ENCODE measurements around the gene ERGIC1. TPM values are rescaled to one million over a fixed set of nuclear protein-coding genes. Genes with fewer than 3 reads are reported as not detected.
A peak's percentile ranks its signal among the peaks of the same experiment; 100 is the strongest.
"Not testable (repeated sequence)": the region's sequence is repeated elsewhere in the genome, so short reads cannot be mapped to it uniquely, and the experiment has no call there.

The ERGIC1 gene
- total RNA-seq, 1 donor: 243 TPM

DNA sequence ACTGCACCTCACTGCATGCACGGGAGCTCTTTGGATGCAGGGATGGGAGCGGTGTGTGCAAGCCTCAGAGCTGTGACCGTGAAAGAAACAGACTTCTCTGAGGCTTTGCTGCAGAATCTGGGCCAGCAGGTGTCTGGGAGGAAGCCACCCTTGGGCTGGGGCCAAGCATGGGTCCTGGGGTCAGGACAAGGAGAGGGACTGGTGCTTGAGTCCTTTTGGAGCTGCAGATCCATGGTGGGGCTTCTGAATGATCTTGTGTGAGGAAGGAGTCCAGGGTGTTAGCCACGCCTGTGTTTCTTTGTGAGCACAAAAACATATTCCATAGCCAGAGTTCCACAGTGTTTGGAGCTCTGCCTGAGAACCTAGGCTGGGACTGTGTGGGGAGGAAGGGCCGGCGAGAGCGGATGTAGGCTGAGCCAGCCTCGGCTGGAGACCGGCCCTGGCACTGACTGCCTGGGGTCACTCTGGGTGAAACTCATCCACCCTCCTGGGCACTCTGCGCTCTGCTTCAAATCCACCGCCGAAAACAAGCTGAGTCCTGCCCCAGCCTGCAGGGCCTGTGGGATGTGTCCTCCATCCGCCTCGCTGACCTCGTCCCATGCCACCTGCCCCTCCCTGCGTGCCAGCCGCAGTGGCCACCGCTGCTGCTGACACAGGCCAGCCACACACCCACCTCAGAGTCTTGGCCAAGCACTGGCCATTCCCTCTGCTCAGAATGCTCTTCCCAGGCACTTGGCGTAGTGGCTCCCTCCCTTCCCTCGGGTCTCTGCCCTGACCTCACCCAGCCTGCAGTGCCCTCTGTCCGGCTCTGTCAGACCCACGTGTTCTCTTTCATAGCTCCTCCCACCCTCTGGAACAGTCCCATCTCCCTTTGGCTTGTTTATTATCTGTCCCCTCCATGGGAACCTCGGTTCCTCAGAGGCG is 26.7 kb downstream of the ERGIC1 start:
- no peak for DNase-seq (ENCODE audit: low read depth in 2 of 3, low spot score in 2 of 3)

DNA sequence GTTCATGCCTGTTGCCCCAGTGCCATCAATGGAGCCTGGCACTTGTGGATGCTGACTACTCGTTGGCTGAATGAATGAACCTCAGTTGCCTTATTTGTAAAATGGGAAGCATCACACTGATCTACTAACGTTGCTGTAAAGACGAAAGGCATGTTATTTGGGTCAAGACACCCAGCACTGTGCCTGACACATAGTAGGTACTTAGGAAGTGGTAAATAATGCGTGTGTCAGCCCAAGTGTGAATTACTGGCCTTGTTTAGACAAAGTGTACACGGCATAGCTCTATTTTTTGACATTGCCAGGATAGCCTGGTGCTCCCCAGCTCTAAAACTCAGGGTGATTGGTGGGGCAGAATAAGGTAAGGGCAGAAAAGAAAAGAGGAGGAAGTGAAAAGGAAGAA is 27.4 kb downstream of the ERGIC1 start:
- no peak for DNase-seq (ENCODE audit: low read depth in 2 of 3, low spot score in 2 of 3)

DNA sequence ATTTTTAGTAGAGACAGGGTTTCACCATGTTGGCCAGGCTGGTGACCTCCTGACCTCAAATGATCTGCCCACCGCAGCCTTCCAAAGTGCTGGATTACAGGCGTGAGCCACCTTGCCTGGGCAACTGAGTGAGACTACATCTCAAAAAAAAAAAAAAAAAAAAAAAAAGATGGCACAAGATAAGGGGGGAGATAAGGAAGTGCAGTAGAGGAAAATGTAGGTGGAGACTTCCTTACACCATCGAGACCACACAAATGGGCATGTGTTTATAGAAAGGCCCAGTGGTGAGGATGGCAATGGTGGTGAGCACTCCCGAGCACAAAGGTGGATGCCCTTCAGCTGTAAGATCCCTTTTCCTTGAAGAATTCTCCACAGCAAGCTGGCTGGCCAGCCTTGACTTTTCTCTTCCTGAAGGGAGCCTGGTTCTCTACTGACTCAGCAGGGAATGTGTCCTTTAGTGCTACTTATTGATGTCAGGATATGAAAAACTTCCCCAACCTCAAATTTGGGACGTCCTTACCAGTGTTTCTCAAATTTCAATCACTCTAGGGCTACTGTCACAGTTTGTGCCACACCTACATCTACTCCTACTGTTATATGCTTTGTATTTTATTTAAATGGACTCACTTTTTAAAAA is 28.2 kb downstream of the ERGIC1 start:
- DNase-seq (ENCODE audit: low read depth in 2 of 3, low spot score in 2 of 3): no peak

DNA sequence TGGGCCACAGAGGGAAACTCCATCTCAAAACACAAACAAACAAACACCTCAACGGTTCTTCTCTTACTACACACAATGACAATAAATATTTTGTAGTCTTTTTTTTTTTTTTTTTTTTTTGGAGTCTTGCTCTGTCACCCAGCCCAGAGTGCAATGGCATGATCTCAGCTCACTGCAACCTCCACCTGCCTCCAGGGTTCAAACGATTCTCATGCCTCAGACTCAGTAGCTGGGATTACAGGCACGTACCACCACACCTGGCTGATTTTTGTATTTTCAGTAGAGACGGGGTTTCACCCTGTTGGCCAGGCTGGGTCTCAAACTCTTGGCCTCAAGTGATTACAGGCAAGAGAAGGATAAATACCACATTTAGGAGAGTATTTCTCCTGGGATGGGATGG is 30.1 kb downstream of the ERGIC1 start:
- DNase-seq (ENCODE audit: low read depth in 2 of 3, low spot score in 2 of 3): not testable (repeated sequence)

DNA sequence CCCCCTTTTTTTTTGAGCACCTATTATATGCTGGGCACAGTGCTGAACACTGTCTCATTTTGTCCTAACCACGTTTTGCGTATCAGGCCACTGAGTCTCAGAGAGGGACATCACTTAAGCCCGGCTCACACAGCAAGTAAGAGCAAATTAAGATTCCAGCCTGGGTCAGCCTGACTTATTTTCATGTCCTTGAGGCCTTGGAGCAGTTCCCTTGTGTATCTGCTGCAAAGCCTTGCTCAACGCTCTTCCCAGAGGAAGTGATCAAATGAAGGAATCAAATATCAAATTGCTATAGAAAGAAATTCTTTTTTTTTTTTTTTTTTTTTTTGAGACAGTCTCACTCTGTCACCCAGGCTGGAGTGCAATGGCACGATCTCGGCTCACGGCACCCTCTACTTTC is 30.7 kb downstream of the ERGIC1 start:
- DNase-seq (ENCODE audit: low read depth in 2 of 3, low spot score in 2 of 3): no peak

DNA sequence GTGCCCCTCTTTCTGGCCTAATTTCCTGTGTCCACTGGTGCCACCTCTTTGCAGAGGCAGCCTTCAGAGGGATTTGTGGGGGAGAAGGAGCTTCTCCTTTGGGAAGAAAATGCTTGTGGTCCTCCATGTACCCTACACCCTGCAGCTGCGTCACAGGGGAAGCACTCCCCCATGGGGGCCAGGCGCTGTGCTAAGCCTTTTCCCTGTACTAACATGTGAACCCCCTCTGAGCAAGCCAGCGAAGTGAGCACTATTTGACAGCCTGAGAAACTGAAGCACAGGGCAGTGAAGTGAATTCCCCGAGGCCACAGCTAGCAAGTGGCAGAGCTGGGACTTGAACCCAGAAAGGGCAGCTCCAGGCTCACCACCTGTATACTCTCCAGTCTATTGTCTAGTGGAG is 32.3 kb downstream of the ERGIC1 start:
- no peak for DNase-seq (ENCODE audit: low read depth in 2 of 3, low spot score in 2 of 3)

DNA sequence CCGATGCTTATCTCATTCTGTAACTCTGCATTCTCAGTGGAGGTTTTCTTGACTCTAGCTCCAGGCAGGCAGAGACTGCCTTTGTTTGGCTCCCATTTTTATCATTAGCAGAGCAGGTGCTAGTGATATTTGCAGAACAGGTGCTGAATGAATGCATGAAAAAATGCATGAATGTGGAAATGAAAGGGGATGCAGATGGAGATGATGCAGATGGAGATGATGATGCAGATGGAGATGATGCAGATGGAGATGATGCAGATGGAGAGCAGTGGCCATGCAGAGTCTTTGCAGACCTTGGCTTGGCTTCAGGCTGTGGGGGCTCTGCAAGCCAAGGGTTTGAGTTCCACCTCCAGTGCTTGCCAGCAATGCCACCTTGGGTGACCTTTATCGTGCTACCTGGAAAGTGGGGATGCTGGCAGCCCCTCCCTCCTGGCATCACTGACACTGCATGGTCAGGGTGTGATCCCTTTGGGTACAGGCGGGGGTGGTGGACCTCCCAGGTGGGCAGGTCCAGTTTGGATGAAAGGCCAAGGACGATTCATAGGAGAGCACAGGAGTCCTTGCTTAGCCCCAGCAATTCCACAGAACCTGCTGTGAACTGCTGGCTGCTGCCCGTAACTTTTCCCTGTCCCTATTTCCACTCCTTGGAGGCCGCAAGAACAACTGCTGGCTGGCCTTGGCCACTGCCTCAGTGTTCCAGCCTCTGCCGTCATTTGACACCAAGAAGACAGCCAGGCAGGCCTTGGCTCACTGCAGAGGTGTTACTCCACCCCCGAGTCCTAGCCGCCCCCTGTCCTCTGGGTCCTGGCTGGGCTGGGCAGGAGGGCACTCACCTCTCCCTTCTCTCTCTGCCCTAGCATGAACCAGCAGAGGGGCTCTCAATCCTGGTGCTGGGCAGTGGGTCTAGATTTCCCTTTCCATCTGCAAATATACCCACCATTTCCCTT is 33.0 kb downstream of the ERGIC1 start:
- no peak for DNase-seq (ENCODE audit: low read depth in 2 of 3, low spot score in 2 of 3)

DNA sequence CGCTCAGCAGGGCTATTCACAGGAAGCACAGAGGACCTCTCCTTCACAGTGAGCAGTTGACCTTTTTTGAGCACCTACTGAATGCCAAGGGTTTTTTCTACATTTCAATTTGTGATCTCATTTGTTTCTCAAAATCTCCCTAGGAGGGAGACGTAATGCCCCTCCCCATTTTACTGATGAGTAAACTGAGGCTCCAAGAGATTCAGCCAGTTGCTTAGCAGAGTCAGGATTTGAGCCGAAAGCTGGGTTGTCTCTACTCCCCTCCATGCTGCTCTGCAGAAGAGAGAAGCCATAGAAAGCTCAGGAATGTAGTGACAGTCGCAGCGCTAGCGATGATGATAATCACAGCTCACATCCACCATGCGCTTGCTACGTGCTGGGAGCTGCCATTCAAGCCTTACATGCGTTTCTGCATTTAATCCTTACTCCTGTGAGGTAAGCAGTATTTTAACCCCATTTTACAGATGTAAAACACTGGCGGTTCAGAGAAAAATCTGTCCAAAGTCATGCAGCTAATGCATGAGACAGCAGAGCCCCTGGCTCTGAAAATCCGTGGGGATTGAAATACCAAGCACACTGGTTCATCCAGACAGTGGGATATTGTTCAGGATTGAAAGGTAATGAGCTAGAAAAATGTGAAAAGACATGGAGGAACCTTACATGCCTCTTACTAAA is 33.8 kb downstream of the ERGIC1 start:
- no peak for DNase-seq (ENCODE audit: low read depth in 2 of 3, low spot score in 2 of 3)

DNA sequence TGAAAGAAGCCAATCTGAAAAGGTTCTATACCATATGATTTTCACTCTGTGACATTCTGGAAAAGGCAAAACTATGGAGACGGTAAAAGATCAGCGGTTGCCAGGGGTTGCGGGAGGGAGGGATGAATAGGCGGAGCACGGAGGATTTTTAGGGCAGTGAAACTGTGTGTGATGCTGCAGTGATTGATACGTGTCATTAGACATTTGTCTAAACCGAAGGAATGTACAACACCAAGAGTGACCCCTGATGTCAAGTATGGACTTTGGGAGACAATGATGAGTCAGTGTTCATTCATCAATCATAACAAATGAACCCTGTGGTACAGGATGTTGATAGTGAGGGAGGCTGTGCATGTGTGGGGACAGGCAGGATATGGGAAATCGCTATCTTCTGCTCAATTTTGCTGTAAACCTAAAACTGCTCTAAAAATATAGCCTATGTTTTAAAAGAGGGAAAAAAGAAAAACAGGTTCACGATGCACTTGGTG is 34.4 kb downstream of the ERGIC1 start:
- DNase-seq (ENCODE audit: low read depth in 2 of 3, low spot score in 2 of 3): no peak

DNA sequence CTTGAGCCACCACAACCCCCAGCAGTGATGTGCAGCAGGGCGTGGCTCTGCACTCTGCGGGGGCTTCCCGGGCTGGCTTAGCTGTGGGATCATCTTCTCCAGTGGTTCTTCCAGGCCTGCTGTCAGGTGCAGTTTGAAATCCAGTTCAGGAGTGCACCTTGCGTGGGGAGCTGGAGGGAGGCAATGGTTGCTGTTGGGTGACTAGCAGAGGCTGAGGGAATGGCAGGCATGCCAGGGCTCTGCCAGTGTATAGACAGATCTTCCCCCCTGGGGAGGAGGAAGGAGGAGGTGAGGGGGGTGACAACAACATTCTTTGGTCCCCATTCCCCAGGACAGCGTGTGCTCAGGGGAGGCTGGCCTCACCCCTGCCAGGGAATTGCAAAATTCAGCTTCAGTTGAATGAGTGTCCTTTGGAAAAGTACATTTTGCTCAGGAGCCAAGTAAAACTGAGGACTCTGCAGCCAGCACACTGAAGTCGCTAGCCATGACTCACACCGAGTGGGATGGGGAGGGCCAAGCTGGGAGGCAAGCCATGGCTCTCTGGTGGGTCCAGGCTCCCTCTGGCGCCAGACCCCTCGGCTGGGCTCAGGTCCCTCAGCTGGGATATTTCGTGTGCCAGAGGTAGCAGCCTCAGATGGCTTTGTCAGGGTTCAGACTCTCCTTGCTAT is 35.0 kb downstream of the ERGIC1 start:
- DNase-seq (ENCODE audit: low read depth in 2 of 3, low spot score in 2 of 3): no peak

DNA sequence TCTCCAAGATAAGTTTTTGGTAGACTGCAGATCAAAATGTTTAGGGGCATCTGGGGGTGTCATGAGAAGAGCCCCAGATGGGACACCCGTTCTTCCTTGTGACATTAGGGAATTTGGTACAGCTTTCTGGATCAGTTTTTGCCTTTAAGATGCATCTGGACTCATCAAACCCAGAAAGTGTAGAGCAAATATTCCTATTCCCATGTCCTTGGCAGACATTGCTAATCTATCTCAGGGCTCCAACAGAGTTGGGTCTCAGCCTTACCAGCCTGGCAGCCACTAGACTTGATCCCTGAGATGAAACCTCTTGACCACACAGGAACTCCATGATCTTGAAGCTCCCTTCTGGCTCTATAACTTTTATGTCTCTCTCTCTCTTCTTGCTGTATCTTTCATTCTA is 35.6 kb downstream of the ERGIC1 start:
- no peak for DNase-seq (ENCODE audit: low read depth in 2 of 3, low spot score in 2 of 3)

DNA sequence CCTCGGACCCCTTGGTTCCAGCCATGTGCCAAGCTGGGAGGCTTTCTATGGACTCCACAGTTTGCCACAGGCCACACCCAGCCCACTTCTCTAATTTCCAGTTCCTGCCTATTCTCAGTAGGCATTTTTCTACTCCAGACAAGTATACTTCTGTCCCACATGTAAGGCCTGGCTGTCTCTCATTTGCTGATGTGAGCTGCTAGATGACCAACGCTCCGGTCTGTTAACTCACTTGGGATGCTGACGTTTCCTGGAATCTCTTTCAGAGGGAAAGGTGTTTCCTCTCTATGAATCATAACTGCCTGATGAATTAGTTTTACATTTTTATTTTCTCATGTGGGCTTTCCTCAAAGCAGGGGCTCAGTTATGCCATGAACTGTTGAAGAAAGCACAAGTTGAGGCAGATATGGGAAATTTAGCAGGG is 36.3 kb downstream of the ERGIC1 start:
- DNase-seq (ENCODE audit: low read depth in 2 of 3, low spot score in 2 of 3): peak in 2 of 3 donors; percentile 68

DNA sequence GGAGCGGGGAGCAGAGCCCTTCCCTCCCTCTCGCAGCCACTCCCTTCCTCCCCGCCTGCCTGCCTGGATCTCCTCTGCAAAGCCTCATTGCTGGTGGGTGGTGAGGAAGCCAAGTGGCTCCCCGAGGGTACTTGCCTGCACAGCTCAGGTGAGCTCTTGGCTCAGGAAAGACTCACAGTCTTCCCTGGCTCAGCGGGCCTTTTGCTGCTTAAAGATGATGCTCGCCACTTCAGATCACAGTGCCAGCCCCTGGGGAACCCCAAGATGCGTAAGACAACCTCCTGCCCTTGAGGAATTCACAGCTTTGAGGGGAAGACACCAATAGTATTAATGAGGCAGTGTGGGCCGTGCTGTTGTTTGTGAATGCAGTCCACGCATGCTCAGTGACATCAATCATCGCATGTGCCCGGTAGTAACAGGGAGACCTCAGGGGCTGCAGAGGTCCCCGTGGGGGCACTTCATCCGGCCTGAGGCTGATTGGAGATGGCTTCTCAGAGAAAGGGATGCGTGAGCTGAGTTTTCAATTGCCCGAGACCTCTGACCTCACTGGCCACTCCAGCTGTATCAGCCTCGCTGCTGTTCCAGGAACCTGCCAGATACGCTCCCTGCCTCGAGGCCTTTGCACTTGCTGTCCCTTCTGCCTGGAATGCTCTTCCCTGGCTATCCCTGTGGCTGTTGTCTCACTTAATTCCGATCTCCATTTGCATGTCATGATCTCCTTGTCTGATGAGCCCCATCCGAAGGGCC is 36.8 kb downstream of the ERGIC1 start:
- DNase-seq (ENCODE audit: low read depth in 2 of 3, low spot score in 2 of 3): no peak

DNA sequence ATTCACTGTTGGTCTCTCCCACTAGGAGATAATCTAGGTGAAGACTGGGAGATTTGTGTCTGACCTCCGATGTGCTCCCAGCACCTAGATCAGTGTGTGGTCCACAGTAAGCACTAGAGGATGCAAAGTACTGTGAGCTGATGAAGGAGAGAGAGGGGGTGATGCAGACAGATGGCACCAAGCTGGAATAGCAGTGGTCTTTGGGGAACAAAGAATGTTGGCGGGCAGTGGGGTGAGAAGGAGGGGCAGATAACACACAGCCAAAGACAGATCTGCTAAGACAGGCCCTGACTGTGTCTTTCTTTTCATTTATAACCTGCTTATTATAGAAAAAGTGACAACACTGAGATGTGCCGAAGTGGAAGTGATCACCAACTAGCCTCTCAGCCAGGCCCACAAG is 37.5 kb downstream of the ERGIC1 start:
- no peak for DNase-seq (ENCODE audit: low read depth in 2 of 3, low spot score in 2 of 3)

DNA sequence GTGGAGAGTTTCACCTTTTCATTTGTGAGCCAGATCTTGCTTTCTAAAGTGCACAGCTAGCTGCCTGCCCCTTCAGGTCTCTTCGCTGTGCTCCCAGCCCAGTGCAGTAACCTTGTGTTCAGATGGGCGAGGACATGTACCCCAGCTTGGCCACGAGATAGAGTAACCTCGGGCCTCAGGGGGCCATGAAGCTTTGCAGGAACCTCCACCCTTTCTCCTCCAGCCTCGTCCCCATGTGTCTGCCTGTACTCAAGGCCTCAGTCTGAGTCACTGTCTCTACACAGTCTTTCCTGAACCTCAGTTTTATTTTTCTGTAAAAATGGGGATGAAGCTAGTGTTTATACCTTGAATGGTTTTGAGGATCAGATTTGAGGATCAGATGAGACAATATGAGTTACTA is 37.9 kb downstream of the ERGIC1 start:
- no peak for DNase-seq (ENCODE audit: low read depth in 2 of 3, low spot score in 2 of 3)

DNA sequence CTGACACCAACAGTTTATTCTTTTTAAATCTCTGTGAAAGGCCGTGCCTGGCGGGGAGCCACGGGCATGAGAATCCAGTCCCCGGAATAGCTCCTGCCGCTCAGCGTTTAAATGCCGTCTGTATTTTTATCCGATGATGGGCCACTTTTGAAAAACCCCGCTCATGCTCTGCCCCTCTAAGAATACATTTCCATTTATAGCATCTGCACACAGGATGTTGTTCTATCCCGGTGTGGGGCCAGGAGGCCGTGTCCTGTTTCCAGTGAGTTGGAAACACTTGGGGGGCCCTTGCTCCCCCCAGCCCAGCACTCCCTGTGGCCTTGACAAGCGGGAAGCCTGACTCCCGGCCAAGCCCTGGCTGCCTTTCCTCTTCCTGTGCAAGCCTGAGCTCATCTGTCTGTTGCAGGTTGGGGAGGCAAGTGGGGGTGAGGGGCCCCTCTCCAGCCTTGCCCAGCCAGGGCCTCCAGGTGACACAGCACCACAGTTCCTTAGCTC is 39.0 kb downstream of the ERGIC1 start:
- DNase-seq (ENCODE audit: low read depth in 2 of 3, low spot score in 2 of 3): peak in 1 of 3 donors; percentile 10

DNA sequence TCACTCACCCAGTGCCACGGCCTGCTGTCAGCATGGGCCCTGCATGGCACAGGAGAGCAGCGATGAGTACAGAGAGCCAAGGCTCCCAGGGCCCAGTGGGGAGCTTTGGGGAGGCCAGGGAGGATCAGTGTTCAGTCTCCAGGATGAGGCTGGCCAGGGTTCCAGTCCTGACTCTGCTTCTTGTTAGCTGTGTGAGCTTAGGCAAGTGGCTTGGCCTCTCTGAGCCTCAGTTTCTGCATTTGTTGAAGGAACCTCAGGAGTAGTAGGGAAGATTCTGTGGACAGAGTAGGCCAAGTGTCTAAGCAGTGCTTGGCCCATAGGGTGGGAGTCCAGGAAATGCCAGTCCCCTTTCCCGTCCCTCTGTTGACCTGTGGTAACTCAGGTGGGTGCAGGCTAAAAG is 39.5 kb downstream of the ERGIC1 start:
- no peak for DNase-seq (ENCODE audit: low read depth in 2 of 3, low spot score in 2 of 3)

DNA sequence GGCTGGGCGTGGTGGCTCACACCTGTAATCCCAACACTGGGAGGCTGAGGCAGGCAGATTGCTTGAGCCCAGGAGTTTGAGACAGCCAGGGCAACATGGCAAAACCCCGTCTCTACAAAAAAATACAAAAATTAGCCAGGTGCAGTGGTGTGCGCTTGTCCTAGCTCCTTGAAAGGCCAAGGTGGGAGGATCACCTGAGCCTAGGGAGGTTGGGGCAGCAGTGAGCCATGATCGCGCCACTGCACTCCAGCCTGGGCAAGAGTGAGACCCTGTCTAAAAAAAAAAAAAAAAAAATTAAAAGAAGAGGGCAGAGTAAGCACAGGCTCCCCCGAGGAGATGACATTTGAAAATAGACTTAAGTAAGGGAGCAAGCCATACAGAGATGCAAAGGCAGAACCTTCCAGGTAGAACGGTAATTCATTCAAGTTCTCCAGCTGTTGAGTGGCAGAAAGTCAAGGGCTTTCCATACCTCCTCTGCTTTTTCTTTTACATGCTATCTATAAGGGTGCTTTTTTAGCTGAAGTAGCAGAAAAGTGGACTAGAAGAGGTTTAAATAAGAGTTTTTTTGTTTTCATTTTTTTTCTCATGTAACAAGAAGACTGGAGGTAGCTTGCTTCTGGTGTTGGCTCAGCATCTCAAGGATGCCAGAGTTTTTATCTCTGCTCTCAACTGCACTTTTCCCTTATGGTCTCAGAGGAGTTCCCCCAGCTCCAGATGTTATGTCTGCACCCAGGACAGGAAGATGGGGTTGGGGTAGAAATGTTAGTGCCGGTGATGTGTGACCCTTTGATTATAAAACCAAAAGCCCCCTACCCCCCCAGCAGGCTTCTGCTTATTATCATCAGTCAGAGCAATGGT is 40.8 kb downstream of the ERGIC1 start:
- DNase-seq (ENCODE audit: low read depth in 2 of 3, low spot score in 2 of 3): peak in 1 of 3 donors; percentile 36

Measured in hematopoietic multipotent progenitor cell (in vitro differentiated cells).